H9 (cell line): ENCODE measurements around the gene CACNA1H. TPM values are rescaled to one million over a fixed set of nuclear protein-coding genes. Genes with fewer than 3 reads are reported as not detected.

Experiments
- DNase-seq: peaks from one replicate; pipeline ENCODE4 v3.0.0-alpha.2; 2017
- H2AFZ ChIP-seq: one replicate; pipeline ENCODE4 v1.6.1; 2013; ENCODE audit warnings: mild to moderate bottlenecking, low read length, control low read depth, moderate library complexity
- H2AK5ac ChIP-seq: 2 replicates; pipeline ENCODE4 v1.6.1; 2013; ENCODE audit warnings: low read length, control low read depth, mixed read lengths; ENCODE audit not compliant: insufficient read length
- H2BK120ac ChIP-seq: one replicate; pipeline ENCODE4 v1.6.1; 2013; ENCODE audit warnings: low read depth, mild to moderate bottlenecking, low read length, control low read depth, inconsistent platforms; ENCODE audit not compliant: poor library complexity, severe bottlenecking
- H2BK12ac ChIP-seq: 2 replicates; pipeline ENCODE4 v1.6.1; 2013; ENCODE audit warnings: low read length, control low read depth, mixed read lengths, low read depth; ENCODE audit not compliant: insufficient read length
- H2BK15ac ChIP-seq: 2 replicates; pipeline ENCODE4 v1.6.1; 2013; ENCODE audit warnings: low read depth, low read length, control low read depth
- H2BK20ac ChIP-seq: one replicate; pipeline ENCODE4 v1.6.1; 2013; ENCODE audit warnings: low read depth, mild to moderate bottlenecking, low read length, control low read depth, inconsistent platforms; ENCODE audit not compliant: poor library complexity, severe bottlenecking
- H2BK5ac ChIP-seq: 2 replicates; pipeline ENCODE4 v1.6.1; 2013; ENCODE audit warnings: low read length, control low read depth, mixed read lengths; ENCODE audit not compliant: insufficient read length
- H3K14ac ChIP-seq: 2 replicates; pipeline ENCODE4 v1.6.1; 2013; ENCODE audit warnings: low read length, control low read depth; ENCODE audit not compliant: insufficient read depth
- H3K18ac ChIP-seq: 2 replicates; pipeline ENCODE4 v1.6.1; 2013; ENCODE audit warnings: low read depth, mild to moderate bottlenecking, mixed read lengths, low read length, control low read depth; ENCODE audit not compliant: insufficient read length
- H3K23ac ChIP-seq: 2 replicates; pipeline ENCODE4 v1.6.1; 2013; ENCODE audit warnings: low read length, control low read depth, mixed read lengths, low read depth; ENCODE audit not compliant: insufficient read length
- H3K23me2 ChIP-seq: 2 replicates; pipeline ENCODE4 v1.6.1; 2013; ENCODE audit warnings: low read depth, mild to moderate bottlenecking, mixed read lengths, low read length, control low read depth; ENCODE audit not compliant: insufficient read length, poor library complexity, severe bottlenecking
- H3K27ac ChIP-seq: 2 replicates; pipeline ENCODE4 v1.5.1; 2013; ENCODE audit warnings: low read length, control low read depth, mixed read lengths, low read depth; ENCODE audit not compliant: insufficient read length
- H3K27me3 ChIP-seq: 2 replicates; pipeline ENCODE4 v1.6.1; 2013; ENCODE audit warnings: low read length, control low read depth, inconsistent platforms; ENCODE audit not compliant: insufficient read depth
- H3K4ac ChIP-seq: 2 replicates; pipeline ENCODE4 v1.6.1; 2013; ENCODE audit warnings: low read depth, mild to moderate bottlenecking, control low read depth, inconsistent platforms, low read length, moderate library complexity
- H3K4me1 ChIP-seq: 2 replicates; pipeline ENCODE4 v1.6.1; 2013; ENCODE audit warnings: low read length, control low read depth, inconsistent platforms; ENCODE audit not compliant: insufficient read depth
- H3K4me2 ChIP-seq: 2 replicates; pipeline ENCODE4 v1.6.1; 2013; ENCODE audit warnings: low read length, control low read depth, mixed read lengths; ENCODE audit not compliant: insufficient read length, insufficient read depth
- H3K56ac ChIP-seq: 2 replicates; pipeline ENCODE4 v1.6.1; 2013; ENCODE audit warnings: low read depth, mild to moderate bottlenecking, mixed read lengths, low read length, control low read depth; ENCODE audit not compliant: insufficient read length
- H3K79me1 ChIP-seq: 2 replicates; pipeline ENCODE4 v1.6.1; 2013; ENCODE audit warnings: low read depth, mild to moderate bottlenecking, moderate library complexity, low read length, control low read depth, inconsistent platforms; ENCODE audit not compliant: insufficient read depth, poor library complexity, severe bottlenecking
- H3K79me2 ChIP-seq: 2 replicates; pipeline ENCODE4 v1.6.1; 2013; ENCODE audit warnings: low read length, control low read depth, inconsistent platforms; ENCODE audit not compliant: insufficient read depth
- H3K9ac ChIP-seq: 2 replicates; pipeline ENCODE4 v1.6.1; 2013; ENCODE audit warnings: low read length, control low read depth, mixed read lengths; ENCODE audit not compliant: insufficient read length; ENCODE audit errors: extremely low read depth
- H3K9me3 ChIP-seq: one replicate; pipeline ENCODE4 v1.6.1; 2013; ENCODE audit warnings: low read depth, low read length, inconsistent platforms; ENCODE audit not compliant: control insufficient read depth
- H3T11ph ChIP-seq: one replicate; pipeline ENCODE4 v1.6.1; 2013; ENCODE audit warnings: mild to moderate bottlenecking, low read length, control low read depth, inconsistent platforms
- H4K20me1 ChIP-seq: one replicate; pipeline ENCODE4 v1.6.1; 2013; ENCODE audit not compliant: control insufficient read depth, insufficient read length, insufficient read depth
- H4K5ac ChIP-seq: 2 replicates; pipeline ENCODE4 v1.6.1; 2013; ENCODE audit warnings: low read depth, mild to moderate bottlenecking, mixed read lengths, low read length, control low read depth; ENCODE audit not compliant: insufficient read length
- H4K8ac ChIP-seq: replicated peaks from 2 replicates; pipeline ENCODE4 v1.6.1; 2013; ENCODE audit warnings: low read length, control low read depth, mixed read lengths, low read depth; ENCODE audit not compliant: insufficient read length
- H4K91ac ChIP-seq: 2 replicates; pipeline ENCODE4 v1.6.1; 2013; ENCODE audit warnings: low read depth, mild to moderate bottlenecking, moderate library complexity, mixed read lengths, low read length, control low read depth; ENCODE audit not compliant: insufficient read length
- H3K27ac Mint-ChIP-seq, 3 experiments: 2 replicates in 2 of 3; 3 replicates in 1 of 3; pipeline ENCODE4 v1.8.0; 2020 to 2021; ENCODE audit warnings: mixed read lengths in 3 of 3, mild to moderate bottlenecking in 1 of 3, moderate library complexity in 1 of 3
- H3K27me3 Mint-ChIP-seq: 2 replicates; pipeline ENCODE4 v1.8.0; 2021; ENCODE audit warnings: low read depth, mild to moderate bottlenecking, moderate library complexity, mixed read lengths
- H3K36me3 Mint-ChIP-seq, 3 experiments: 2 replicates in 2 of 3; 3 replicates in 1 of 3; pipeline ENCODE4 v1.8.0; 2020 to 2021; ENCODE audit warnings: low read depth in 3 of 3, mixed read lengths in 3 of 3; ENCODE audit not compliant: insufficient read depth in 1 of 3
- H3K4me1 Mint-ChIP-seq, 2 experiments: 2 replicates each; pipeline ENCODE4 v1.8.0; 2020; ENCODE audit warnings: mixed read lengths in 2 of 2
- H3K4me3 Mint-ChIP-seq, 2 experiments: 2 replicates in 1 of 2; 3 replicates in 1 of 2; pipeline ENCODE4 v1.8.0; 2020 to 2021; ENCODE audit warnings: mild to moderate bottlenecking in 2 of 2, mixed read lengths in 2 of 2, moderate library complexity in 1 of 2
- H3K9me3 Mint-ChIP-seq, 2 experiments: 2 replicates in 1 of 2; 3 replicates in 1 of 2; pipeline ENCODE4 v1.8.0; 2020; ENCODE audit warnings: mild to moderate bottlenecking in 2 of 2, mixed read lengths in 2 of 2, moderate library complexity in 1 of 2
- CTCF ChIP-seq: fragments of 200-600 bp; sonication (generic); conservative IDR thresholded peaks from 3 replicates; pipeline ENCODE4 v1.8.0; 2021; ENCODE audit warnings: antibody characterized with exemption, mild to moderate bottlenecking
- WGBS: extraction: QIAGEN DNeasy Blood & Tissue Kit; methylation state at CpG from one replicate; pipeline ENCODE4 v1.1.7; 2013; ENCODE audit warnings: missing lambda C conversion rate, low lambda C conversion rate, mixed read lengths; ENCODE audit not compliant: insufficient read length; ENCODE audit errors: extremely low coverage; 5-methylcytosine and 5-hydroxymethylcytosine counted together
- total RNA-seq: library from RNA; stranded (reverse); gene quantifications from 2 replicates; pipeline ENCODE4 v1.2.1, GENCODE V29; 2021

The CACNA1H gene
- total RNA-seq, 1 experiment from 2014 or later = 43.3 TPM

GRCh38 chr16:1132431-1132830 lies 20.5 kb upstream of the CACNA1H start:
- no peak overlapping the region for H3K56ac ChIP-seq
- H4K91ac ChIP-seq = no peak overlapping the region
- H3K23ac ChIP-seq = no peak overlapping the region
- H3K9me3 ChIP-seq = no peaks in the 10 kb centered on the region
- no peaks in the 10 kb centered on the region for H3K36me3 Mint-ChIP-seq
- no peak overlapping the region for H3K27ac ChIP-seq
- no peak overlapping the region for H2BK5ac ChIP-seq
- H3K14ac ChIP-seq = no peak overlapping the region
- no CpG with 5 or more reads among the region's 15 CpGs for WGBS
- TF ChIP-seq CTCF = no peak
- H4K5ac ChIP-seq = no peak overlapping the region
- no peak overlapping the region for H2BK12ac ChIP-seq
- H3K4me1 Mint-ChIP-seq = peaks cover 2 to 3% of the 10 kb centered on the region in 2 experiments; a peak in 2 of 4 replicates
- no peak overlapping the region for H3K4me2 ChIP-seq
- H3K27me3 Mint-ChIP-seq = peaks cover 3% of the 10 kb centered on the region
- no peak overlapping the region for H2AFZ ChIP-seq
- H4K20me1 ChIP-seq = no peaks in the 10 kb centered on the region
- H3K9me3 Mint-ChIP-seq = no peaks in the 10 kb centered on the region
- H3K79me2 ChIP-seq = no peaks in the 10 kb centered on the region
- H2BK120ac ChIP-seq = no peak overlapping the region
- DNase-seq = no peak
- no peaks in the 10 kb centered on the region for H3K79me1 ChIP-seq
- H2BK20ac ChIP-seq = no peak overlapping the region
- H3K4ac ChIP-seq = no peak overlapping the region
- H2AK5ac ChIP-seq = no peak overlapping the region
- no peak overlapping the region for H3K4me3 Mint-ChIP-seq
- H3K4me1 ChIP-seq = no peaks in the 10 kb centered on the region
- no peak overlapping the region for H3K9ac ChIP-seq
- H3K27me3 ChIP-seq = no peaks in the 10 kb centered on the region
- H3K27ac Mint-ChIP-seq = no peak overlapping the region
- no peak overlapping the region for H3T11ph ChIP-seq
- no peaks in the 10 kb centered on the region for H3K23me2 ChIP-seq
- no peak overlapping the region for H2BK15ac ChIP-seq
- no peak overlapping the region for H3K18ac ChIP-seq
- no peak overlapping the region for H4K8ac ChIP-seq
